Stimulated activated naive CD4-positive, alpha-beta T cell treated with Interleukin-2 at 50 U/mL for 16 hours (primary cell): ENCODE data around the gene PCDHB8.
"Not testable (repeated sequence)": the region's sequence is repeated elsewhere in the genome, so short reads cannot be mapped to it uniquely, and the experiment has no call there.

Source experiments
- DNase-seq: peaks from one replicate; lab custom pipeline; 2025; lab: John Stamatoyannopoulos, UW

The PCDHB8 gene

DNA sequence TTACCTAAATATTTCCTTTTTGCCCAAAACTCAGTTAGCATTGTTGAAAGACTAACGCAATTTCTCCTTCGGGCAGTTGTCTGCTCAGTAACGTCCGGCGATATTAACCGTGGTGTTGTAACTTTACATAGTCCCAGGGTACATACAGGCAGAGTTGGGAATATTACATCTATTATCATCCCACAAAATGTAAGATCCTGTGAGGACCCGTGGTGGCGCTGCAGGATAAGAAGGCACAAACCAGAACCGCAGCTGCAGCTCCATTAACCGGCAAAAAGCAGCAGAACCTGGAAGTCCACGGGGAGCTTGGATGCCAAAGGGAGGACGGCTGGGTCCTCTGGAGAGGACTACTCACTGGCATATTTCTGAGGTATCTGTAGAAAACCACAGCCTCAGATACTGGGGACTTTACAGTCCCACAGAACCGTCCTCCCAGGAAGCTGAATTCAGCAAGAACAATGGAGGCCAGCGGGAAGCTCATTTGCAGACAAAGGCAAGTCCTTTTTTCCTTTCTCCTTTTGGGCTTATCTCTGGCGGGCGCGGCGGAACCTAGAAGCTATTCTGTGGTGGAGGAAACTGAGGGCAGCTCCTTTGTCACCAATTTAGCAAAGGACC, at the start of gene PCDHB8:
PCDHB8 (plus strand) TSS at position 214 of the 615 bp plus-strand sequence; CDS start at position 459, 245 bp downstream.
- not testable (repeated sequence) for DNase-seq

- no peak for DNase-seq
Measured at GRCh38 chr5:141135030-141135717, 42.4 kb upstream of the PCDHB8 start, which contains the start of gene PCDHB5. Gene PCDHB5 (plus strand): TSS chr5:141135206. CDS start chr5:141135435, 229 bp downstream.

DNA sequence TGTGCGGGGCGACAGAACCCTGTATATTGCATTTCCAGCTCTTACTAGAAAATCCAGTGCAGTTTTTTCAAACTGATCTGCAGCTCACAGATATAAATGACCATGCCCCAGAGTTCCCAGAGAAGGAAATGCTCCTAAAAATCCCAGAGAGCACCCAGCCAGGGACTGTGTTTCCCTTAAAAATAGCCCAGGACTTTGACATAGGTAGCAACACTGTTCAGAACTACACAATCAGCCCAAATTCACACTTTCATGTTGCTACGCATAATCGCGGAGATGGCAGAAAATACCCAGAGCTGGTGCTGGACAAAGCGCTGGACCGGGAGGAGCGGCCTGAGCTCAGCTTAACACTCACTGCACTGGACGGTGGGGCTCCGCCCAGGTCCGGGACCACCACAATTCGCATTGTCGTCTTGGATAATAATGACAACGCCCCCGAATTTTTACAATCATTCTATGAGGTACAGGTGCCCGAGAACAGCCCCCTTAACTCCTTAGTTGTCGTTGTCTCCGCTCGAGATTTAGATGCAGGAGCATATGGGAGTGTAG, 41.8 kb upstream of the PCDHB8 start:
- no peak for DNase-seq

DNA sequence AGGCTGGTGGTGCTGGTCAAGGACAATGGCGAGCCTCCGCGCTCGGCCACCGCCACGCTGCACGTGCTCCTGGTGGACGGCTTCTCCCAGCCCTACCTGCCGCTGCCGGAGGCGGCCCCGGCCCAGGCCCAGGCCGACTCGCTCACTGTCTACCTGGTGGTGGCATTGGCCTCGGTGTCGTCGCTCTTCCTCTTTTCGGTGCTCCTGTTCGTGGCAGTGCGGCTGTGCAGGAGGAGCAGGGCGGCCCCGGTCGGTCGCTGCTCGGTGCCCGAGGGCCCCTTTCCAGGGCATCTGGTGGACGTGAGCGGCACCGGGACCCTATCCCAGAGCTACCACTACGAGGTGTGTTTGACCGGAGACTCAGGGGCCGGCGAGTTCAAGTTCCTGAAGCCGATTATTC, 40.2 kb upstream of the PCDHB8 start:
- not testable (repeated sequence) for DNase-seq

GRCh38 chr5:141149812-141150211, 27.8 kb upstream of the PCDHB8 start, which contains the start of gene PCDHB6:
Gene PCDHB6 (plus strand): TSS chr5:141150057. CDS start chr5:141150258, 201 bp downstream.
- DNase-seq = no peak

DNA sequence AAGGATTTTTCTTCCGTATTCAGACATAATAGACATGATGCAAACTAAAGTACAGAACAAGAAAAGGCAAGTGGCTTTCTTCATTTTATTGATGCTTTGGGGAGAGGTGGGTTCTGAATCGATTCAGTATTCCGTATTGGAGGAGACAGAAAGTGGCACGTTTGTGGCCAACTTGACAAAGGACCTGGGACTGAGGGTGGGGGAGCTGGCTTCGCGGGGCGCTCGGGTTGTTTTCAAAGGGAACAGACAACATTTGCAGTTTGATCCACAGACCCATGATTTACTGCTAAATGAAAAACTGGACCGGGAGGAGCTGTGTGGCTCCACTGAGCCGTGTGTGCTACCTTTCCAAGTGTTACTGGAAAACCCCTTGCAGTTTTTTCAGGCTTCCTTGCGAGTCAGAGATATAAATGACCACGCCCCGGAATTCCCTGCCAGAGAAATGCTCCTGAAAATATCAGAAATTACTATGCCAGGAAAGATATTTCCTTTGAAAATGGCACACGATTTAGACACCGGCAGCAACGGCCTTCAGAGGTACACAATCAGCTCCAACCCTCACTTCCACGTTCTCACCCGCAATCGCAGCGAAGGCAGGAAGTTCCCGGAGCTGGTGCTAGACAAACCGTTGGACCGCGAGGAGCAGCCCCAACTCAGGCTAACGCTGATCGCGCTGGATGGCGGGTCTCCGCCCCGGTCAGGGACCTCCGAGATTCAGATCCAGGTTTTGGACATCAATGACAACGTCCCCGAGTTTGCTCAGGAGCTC, 27.2 kb upstream of the PCDHB8 start:
- no peak for DNase-seq

GRCh38 chr5:141150993-141151325, 26.6 kb upstream of the PCDHB8 start:
- no peak for DNase-seq

DNA sequence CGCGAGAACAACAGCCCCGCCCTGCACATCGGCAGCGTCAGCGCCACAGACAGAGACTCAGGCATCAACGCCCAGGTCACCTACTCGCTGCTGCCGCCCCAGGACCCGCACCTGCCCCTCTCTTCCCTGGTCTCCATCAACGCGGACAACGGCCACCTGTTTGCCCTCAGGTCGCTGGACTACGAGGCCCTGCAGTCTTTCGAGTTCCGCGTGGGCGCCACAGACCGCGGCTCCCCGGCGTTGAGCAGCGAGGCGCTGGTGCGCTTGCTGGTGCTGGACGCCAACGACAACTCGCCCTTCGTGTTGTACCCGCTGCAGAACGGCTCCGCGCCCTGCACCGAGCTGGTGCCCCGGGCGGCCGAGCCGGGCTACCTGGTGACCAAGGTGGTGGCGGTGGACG, 26.0 kb upstream of the PCDHB8 start:
- DNase-seq = not testable (repeated sequence)

DNA sequence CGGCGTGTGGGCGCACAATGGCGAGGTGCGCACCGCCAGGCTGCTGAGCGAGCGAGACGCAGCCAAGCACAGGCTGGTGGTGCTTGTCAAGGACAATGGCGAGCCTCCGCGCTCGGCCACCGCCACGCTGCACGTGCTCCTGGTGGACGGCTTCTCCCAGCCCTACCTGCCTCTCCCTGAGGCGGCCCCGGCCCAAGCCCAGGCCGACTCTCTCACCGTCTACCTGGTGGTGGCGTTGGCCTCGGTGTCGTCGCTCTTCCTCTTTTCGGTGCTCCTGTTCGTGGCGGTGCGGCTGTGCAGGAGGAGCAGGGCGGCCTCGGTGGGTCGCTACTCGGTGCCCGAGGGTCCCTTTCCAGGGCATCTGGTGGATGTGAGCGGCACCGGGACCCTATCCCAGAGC, 25.5 kb upstream of the PCDHB8 start:
- DNase-seq = not testable (repeated sequence)

DNA sequence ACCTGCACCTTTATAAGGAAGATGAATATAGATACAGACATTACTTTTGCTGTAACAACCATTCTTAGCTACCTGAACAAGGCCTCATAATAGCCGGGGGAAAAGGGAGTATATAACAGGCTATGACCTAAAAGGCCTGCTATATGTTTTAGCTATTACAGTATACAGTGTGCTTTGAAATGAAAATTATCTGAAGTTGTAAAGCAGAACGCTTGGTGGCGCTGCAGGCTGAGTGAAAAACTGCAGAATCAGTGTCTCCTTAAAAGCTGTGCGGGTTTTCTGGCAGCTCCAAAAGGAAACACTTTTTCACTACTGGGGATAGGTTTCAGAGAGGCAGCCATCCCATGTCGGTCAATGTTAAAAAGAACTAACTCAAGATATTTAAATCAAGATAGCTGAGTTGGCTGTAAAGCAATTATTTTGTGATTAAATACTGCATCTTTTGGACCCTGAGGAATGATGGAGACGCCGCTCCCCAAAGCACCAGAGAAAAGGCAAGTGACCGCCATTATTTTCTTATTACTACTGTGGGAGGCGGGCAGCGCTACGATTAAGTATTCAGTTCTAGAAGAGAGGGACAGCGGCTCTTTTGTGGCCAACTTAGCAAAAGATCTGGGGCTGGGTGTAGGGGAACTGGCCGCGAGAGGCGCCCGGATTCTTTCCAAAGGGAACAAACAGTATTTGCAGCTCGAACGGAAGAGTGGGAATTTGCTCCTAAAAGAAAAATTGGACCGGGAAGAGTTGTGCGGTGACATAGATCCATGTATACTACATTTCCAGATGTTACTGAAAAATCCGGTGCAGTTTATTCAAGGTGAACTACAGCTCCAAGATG, 21.8 kb upstream of the PCDHB8 start:
- no peak for DNase-seq

- not testable (repeated sequence) for DNase-seq
Measured at GRCh38 chr5:141157356-141157755, 20.2 kb upstream of the PCDHB8 start.

DNA sequence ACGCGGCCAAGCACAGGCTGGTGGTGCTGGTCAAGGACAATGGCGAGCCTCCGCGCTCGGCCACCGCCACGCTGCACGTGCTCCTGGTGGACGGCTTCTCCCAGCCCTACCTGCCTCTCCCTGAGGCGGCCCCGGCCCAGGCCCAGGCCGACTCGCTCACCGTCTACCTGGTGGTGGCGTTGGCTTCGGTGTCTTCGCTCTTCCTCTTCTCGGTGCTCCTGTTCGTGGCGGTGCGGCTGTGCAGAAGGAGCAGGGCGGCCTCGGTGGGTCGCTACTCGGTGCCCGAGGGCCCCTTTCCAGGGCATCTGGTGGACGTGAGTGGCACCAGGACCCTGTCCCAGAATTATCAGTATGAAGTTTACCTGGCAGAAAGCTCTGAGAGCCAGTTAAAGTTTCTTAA, 19.7 kb upstream of the PCDHB8 start:
- not testable (repeated sequence) for DNase-seq

DNA sequence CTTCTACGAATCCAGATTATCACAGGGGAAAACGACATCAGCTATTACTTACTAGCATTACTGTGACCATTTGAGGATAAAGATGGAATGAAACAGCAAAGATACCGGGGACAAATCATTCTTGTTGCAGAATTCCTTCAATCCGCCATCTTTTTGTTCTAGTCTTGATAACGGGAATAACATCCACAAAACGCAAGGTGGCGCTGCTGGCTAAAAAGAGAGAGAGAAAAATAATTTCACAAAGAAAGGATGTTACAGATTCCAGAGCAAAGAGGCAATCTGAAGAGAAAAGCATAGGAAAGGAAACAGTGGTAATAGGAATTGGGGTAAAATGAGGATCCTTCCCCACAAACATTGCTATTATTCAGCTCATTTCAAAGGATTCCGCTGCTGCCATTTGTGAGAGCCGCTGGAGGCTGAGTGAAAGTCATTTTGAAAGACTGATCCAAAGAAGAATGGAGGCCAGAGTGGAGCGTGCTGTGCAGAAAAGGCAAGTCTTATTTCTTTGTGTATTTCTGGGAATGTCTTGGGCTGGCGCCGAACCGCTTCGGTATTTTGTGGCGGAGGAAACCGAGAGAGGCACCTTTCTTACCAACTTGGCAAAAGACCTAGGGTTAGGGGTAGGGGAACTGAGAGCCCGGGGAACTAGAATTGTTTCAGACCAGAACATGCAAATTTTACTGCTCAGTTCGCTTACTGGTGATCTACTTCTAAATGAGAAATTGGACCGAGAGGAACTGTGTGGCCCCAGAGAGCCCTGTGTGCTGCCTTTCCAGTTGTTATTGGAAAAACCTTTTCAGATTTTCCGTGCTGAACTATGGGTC, 5.0 kb upstream of the PCDHB8 start, which contains the start of gene PCDHB7:
PCDHB7 (plus strand) TSS at position 264 of the 824 bp plus-strand sequence; CDS start at position 456, 192 bp downstream.
- DNase-seq = no peak

DNA sequence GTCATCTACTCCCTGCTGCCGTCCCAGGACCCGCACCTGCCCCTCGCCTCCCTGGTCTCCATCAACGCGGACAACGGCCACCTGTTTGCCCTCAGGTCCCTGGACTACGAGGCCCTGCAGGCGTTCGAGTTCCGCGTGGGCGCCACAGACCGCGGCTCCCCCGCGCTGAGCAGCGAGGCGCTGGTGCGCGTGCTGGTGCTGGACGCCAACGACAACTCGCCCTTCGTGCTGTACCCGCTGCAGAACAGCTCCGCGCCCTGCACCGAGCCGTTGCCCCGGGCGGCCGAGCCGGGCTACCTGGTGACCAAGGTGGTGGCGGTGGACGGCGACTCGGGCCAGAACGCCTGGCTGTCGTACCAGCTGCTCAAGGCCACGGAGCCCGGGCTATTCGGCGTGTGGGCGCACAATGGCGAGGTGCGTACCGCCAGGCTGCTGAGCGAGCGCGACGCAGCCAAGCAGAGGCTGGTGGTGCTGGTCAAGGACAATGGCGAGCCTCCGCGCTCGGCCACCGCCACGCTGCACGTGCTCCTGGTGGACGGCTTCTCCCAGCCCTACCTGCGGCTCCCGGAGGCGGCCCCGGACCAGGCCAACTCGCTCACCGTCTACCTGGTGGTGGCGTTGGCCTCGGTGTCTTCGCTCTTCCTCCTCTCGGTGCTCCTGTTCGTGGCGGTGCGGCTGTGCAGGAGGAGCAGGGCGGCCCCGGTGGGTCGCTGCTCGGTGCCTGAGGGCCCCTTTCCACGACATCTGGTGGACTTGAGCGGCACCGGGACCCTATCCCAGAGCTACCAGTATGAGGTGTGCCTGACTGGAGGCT, 3.1 kb upstream of the PCDHB8 start:
- DNase-seq = not testable (repeated sequence)

DNA sequence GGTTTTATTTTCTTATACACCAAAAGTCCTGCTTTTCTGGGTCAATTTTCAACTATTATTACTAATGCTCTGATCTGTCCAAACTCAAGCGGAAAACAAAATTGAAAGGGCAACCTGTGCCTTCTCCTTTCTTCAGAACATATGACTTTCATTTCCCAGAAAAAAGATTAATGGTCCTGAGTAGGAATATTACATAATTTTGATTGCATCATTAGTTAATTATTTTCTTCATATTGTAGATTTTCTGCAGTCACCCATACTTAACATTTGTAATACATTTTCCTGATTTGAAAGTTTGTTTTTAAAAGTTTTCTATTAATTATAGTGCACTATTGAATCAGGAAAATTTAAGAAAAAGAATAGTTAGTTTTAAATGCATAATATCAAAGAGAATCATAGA, 1.7 kb upstream of the PCDHB8 start:
- no peak for DNase-seq

DNA sequence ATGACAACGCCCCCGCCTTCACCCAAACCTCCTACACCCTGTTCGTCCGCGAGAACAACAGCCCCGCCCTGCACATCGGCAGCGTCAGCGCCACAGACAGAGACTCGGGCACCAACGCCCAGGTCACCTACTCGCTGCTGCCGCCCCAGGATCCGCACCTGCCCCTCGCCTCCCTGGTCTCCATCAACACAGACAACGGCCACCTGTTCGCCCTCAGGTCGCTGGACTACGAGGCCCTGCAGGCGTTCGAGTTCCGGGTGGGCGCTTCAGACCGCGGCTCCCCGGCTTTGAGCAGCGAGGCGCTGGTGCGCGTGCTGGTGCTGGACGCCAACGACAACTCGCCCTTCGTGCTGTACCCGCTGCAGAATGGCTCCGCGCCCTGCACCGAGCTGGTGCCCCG, 1.8 kb downstream of the PCDHB8 start:
- DNase-seq = not testable (repeated sequence)

- DNase-seq = not testable (repeated sequence)
Measured at GRCh38 chr5:141179876-141180275, 2.3 kb downstream of the PCDHB8 start.

GRCh38 chr5:141180313-141180712, 2.7 kb downstream of the PCDHB8 start:
- no peak for DNase-seq

DNA sequence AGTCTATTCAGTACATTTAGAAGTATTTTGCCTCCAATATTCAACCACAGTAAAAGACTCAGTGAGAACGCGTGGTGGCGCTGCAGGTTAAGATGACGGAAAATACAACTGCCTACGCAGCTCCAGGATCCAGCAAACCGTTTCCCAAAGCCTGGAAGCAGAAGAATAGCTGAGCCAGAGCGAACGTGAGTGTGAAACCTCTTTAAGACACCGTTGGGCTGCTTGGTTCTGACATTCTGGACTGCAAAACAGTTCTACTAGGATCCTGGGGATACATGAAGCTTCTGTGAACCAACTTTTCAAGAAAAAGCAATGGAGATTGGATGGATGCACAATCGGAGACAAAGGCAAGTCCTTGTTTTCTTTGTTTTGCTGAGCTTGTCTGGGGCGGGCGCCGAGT, 4.7 kb downstream of the PCDHB8 start, which contains the start of gene PCDHB16:
PCDHB16 (plus strand) TSS at position 140 of the 400 bp plus-strand sequence; CDS start at position 313, 173 bp downstream.
- DNase-seq = no peak
